H9 (cell line): ENCODE measurements around the gene WDR12. TPM values are rescaled to one million over a fixed set of nuclear protein-coding genes. Genes with fewer than 3 reads are reported as not detected.

Experiments used
- DNase-seq: peaks from one replicate; pipeline ENCODE4 v3.0.0-alpha.2; 2017
- H2AFZ ChIP-seq: one replicate; pipeline ENCODE4 v1.6.1; 2013; ENCODE audit warnings: mild to moderate bottlenecking, low read length, control low read depth, moderate library complexity
- H2AK5ac ChIP-seq: 2 replicates; pipeline ENCODE4 v1.6.1; 2013; ENCODE audit warnings: low read length, control low read depth, mixed read lengths; ENCODE audit not compliant: insufficient read length
- H2BK120ac ChIP-seq: one replicate; pipeline ENCODE4 v1.6.1; 2013; ENCODE audit warnings: low read depth, mild to moderate bottlenecking, low read length, control low read depth, inconsistent platforms; ENCODE audit not compliant: poor library complexity, severe bottlenecking
- H2BK12ac ChIP-seq: 2 replicates; pipeline ENCODE4 v1.6.1; 2013; ENCODE audit warnings: low read length, control low read depth, mixed read lengths, low read depth; ENCODE audit not compliant: insufficient read length
- H2BK15ac ChIP-seq: 2 replicates; pipeline ENCODE4 v1.6.1; 2013; ENCODE audit warnings: low read depth, low read length, control low read depth
- H2BK20ac ChIP-seq: one replicate; pipeline ENCODE4 v1.6.1; 2013; ENCODE audit warnings: low read depth, mild to moderate bottlenecking, low read length, control low read depth, inconsistent platforms; ENCODE audit not compliant: poor library complexity, severe bottlenecking
- H2BK5ac ChIP-seq: 2 replicates; pipeline ENCODE4 v1.6.1; 2013; ENCODE audit warnings: low read length, control low read depth, mixed read lengths; ENCODE audit not compliant: insufficient read length
- H3K14ac ChIP-seq: 2 replicates; pipeline ENCODE4 v1.6.1; 2013; ENCODE audit warnings: low read length, control low read depth; ENCODE audit not compliant: insufficient read depth
- H3K18ac ChIP-seq: 2 replicates; pipeline ENCODE4 v1.6.1; 2013; ENCODE audit warnings: low read depth, mild to moderate bottlenecking, mixed read lengths, low read length, control low read depth; ENCODE audit not compliant: insufficient read length
- H3K23ac ChIP-seq: 2 replicates; pipeline ENCODE4 v1.6.1; 2013; ENCODE audit warnings: low read length, control low read depth, mixed read lengths, low read depth; ENCODE audit not compliant: insufficient read length
- H3K23me2 ChIP-seq: 2 replicates; pipeline ENCODE4 v1.6.1; 2013; ENCODE audit warnings: low read depth, mild to moderate bottlenecking, mixed read lengths, low read length, control low read depth; ENCODE audit not compliant: insufficient read length, poor library complexity, severe bottlenecking
- H3K27ac ChIP-seq: 2 replicates; pipeline ENCODE4 v1.5.1; 2013; ENCODE audit warnings: low read length, control low read depth, mixed read lengths, low read depth; ENCODE audit not compliant: insufficient read length
- H3K27me3 ChIP-seq: 2 replicates; pipeline ENCODE4 v1.6.1; 2013; ENCODE audit warnings: low read length, control low read depth, inconsistent platforms; ENCODE audit not compliant: insufficient read depth
- H3K4ac ChIP-seq: 2 replicates; pipeline ENCODE4 v1.6.1; 2013; ENCODE audit warnings: low read depth, mild to moderate bottlenecking, control low read depth, inconsistent platforms, low read length, moderate library complexity
- H3K4me1 ChIP-seq: 2 replicates; pipeline ENCODE4 v1.6.1; 2013; ENCODE audit warnings: low read length, control low read depth, inconsistent platforms; ENCODE audit not compliant: insufficient read depth
- H3K4me2 ChIP-seq: 2 replicates; pipeline ENCODE4 v1.6.1; 2013; ENCODE audit warnings: low read length, control low read depth, mixed read lengths; ENCODE audit not compliant: insufficient read length, insufficient read depth
- H3K56ac ChIP-seq: 2 replicates; pipeline ENCODE4 v1.6.1; 2013; ENCODE audit warnings: low read depth, mild to moderate bottlenecking, mixed read lengths, low read length, control low read depth; ENCODE audit not compliant: insufficient read length
- H3K79me1 ChIP-seq: 2 replicates; pipeline ENCODE4 v1.6.1; 2013; ENCODE audit warnings: low read depth, mild to moderate bottlenecking, moderate library complexity, low read length, control low read depth, inconsistent platforms; ENCODE audit not compliant: insufficient read depth, poor library complexity, severe bottlenecking
- H3K79me2 ChIP-seq: 2 replicates; pipeline ENCODE4 v1.6.1; 2013; ENCODE audit warnings: low read length, control low read depth, inconsistent platforms; ENCODE audit not compliant: insufficient read depth
- H3K9ac ChIP-seq: 2 replicates; pipeline ENCODE4 v1.6.1; 2013; ENCODE audit warnings: low read length, control low read depth, mixed read lengths; ENCODE audit not compliant: insufficient read length; ENCODE audit errors: extremely low read depth
- H3K9me3 ChIP-seq: one replicate; pipeline ENCODE4 v1.6.1; 2013; ENCODE audit warnings: low read depth, low read length, inconsistent platforms; ENCODE audit not compliant: control insufficient read depth
- H3T11ph ChIP-seq: one replicate; pipeline ENCODE4 v1.6.1; 2013; ENCODE audit warnings: mild to moderate bottlenecking, low read length, control low read depth, inconsistent platforms
- H4K20me1 ChIP-seq: one replicate; pipeline ENCODE4 v1.6.1; 2013; ENCODE audit not compliant: control insufficient read depth, insufficient read length, insufficient read depth
- H4K5ac ChIP-seq: 2 replicates; pipeline ENCODE4 v1.6.1; 2013; ENCODE audit warnings: low read depth, mild to moderate bottlenecking, mixed read lengths, low read length, control low read depth; ENCODE audit not compliant: insufficient read length
- H4K8ac ChIP-seq: replicated peaks from 2 replicates; pipeline ENCODE4 v1.6.1; 2013; ENCODE audit warnings: low read length, control low read depth, mixed read lengths, low read depth; ENCODE audit not compliant: insufficient read length
- H4K91ac ChIP-seq: 2 replicates; pipeline ENCODE4 v1.6.1; 2013; ENCODE audit warnings: low read depth, mild to moderate bottlenecking, moderate library complexity, mixed read lengths, low read length, control low read depth; ENCODE audit not compliant: insufficient read length
- H3K27ac Mint-ChIP-seq, 3 experiments: 2 replicates in 2 of 3; 3 replicates in 1 of 3; pipeline ENCODE4 v1.8.0; 2020 to 2021; ENCODE audit warnings: mixed read lengths in 3 of 3, mild to moderate bottlenecking in 1 of 3, moderate library complexity in 1 of 3
- H3K27me3 Mint-ChIP-seq: 2 replicates; pipeline ENCODE4 v1.8.0; 2021; ENCODE audit warnings: low read depth, mild to moderate bottlenecking, moderate library complexity, mixed read lengths
- H3K36me3 Mint-ChIP-seq, 3 experiments: 2 replicates in 2 of 3; 3 replicates in 1 of 3; pipeline ENCODE4 v1.8.0; 2020 to 2021; ENCODE audit warnings: low read depth in 3 of 3, mixed read lengths in 3 of 3; ENCODE audit not compliant: insufficient read depth in 1 of 3
- H3K4me1 Mint-ChIP-seq, 2 experiments: 2 replicates each; pipeline ENCODE4 v1.8.0; 2020; ENCODE audit warnings: mixed read lengths in 2 of 2
- H3K4me3 Mint-ChIP-seq, 2 experiments: 2 replicates in 1 of 2; 3 replicates in 1 of 2; pipeline ENCODE4 v1.8.0; 2020 to 2021; ENCODE audit warnings: mild to moderate bottlenecking in 2 of 2, mixed read lengths in 2 of 2, moderate library complexity in 1 of 2
- H3K9me3 Mint-ChIP-seq, 2 experiments: 2 replicates in 1 of 2; 3 replicates in 1 of 2; pipeline ENCODE4 v1.8.0; 2020; ENCODE audit warnings: mild to moderate bottlenecking in 2 of 2, mixed read lengths in 2 of 2, moderate library complexity in 1 of 2
- CTCF ChIP-seq: fragments of 200-600 bp; sonication (generic); conservative IDR thresholded peaks from 3 replicates; pipeline ENCODE4 v1.8.0; 2021; ENCODE audit warnings: antibody characterized with exemption, mild to moderate bottlenecking
- WGBS: extraction: QIAGEN DNeasy Blood & Tissue Kit; methylation state at CpG from one replicate; pipeline ENCODE4 v1.1.7; 2013; ENCODE audit warnings: missing lambda C conversion rate, low lambda C conversion rate, mixed read lengths; ENCODE audit not compliant: insufficient read length; ENCODE audit errors: extremely low coverage; 5-methylcytosine and 5-hydroxymethylcytosine counted together
- total RNA-seq: library from RNA; stranded (reverse); gene quantifications from 2 replicates; pipeline ENCODE4 v1.2.1, GENCODE V29; 2021

The WDR12 gene
- total RNA-seq, 1 experiment from 2014 or later: 129 TPM

DNA sequence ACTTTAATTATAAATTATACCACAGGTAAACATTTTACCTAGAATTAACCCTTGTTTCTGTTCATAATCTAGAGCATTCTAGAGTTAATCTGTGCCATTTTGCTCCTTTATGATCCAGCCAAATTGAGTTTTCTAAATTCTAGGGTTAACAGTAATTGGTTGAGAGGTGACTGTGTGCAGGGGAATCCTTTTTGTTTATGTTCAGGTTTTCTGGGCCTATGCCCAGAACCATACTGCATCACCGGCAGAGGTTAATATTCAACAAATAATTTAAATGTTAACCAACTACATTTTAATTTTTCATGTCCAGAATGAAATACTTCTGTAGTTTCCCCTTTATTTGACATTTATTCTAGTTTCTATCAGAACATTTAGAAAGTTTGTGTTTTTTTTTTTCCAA is 32.9 kb upstream of the WDR12 start:
- WGBS: no CpG with 5 or more reads among the region's 1 CpG
- DNase-seq: no peak

More for the DNA sequence above, 32.9 kb upstream of the WDR12 start:
- Histone ChIP-seq H2BK15ac (no peak overlapping the region), H3K4ac (no peak overlapping the region), H3K23me2 (no peaks in the 10 kb centered on the region), H2AFZ (no peak overlapping the region), H3T11ph (no peak overlapping the region), H4K5ac (no peak overlapping the region), H3K56ac (no peak overlapping the region), H3K4me2 (no peak overlapping the region), H3K23ac (no peak overlapping the region), H4K20me1 (no peaks in the 10 kb centered on the region), H3K27ac (no peak overlapping the region), H3K4me1 (no peaks in the 10 kb centered on the region), H4K91ac (no peak overlapping the region), H3K79me1 (no peaks in the 10 kb centered on the region), H2AK5ac (no peak overlapping the region), H3K27me3 (no peaks in the 10 kb centered on the region), H2BK12ac (no peak overlapping the region), H3K14ac (no peak overlapping the region), H2BK20ac (no peak overlapping the region), H2BK120ac (no peak overlapping the region), H3K9ac (no peak overlapping the region), H3K18ac (no peak overlapping the region), H3K79me2 (no peaks in the 10 kb centered on the region), H4K8ac (no peak overlapping the region), H3K9me3 (no peaks in the 10 kb centered on the region), H2BK5ac (no peak overlapping the region)
- H3K9me3 Mint-ChIP-seq: peaks cover 34 to 35% of the 10 kb centered on the region in 2 experiments
- H3K4me1 Mint-ChIP-seq: peaks cover 4 to 5% of the 10 kb centered on the region in 2 experiments; a peak in 3 of 4 replicates
- no peaks in the 10 kb centered on the region for H3K27me3 Mint-ChIP-seq
- no peak overlapping the region for H3K27ac Mint-ChIP-seq
- no peak overlapping the region for H3K4me3 Mint-ChIP-seq
- TF ChIP-seq CTCF: no peak
- peaks cover 23 to 43% (median 41%) of the 10 kb centered on the region in 3 experiments; a peak in 6 of 7 replicates for H3K36me3 Mint-ChIP-seq
